Measurements from ENCODE around the gene RAP2B.

The RAP2B gene

GRCh38 chr3:153160451-153161137 is 1.4 kb upstream of the RAP2B start:
- peak in 50 of 51 donors; percentile 9 to 86 (median 52) for DNase-seq

DNA sequence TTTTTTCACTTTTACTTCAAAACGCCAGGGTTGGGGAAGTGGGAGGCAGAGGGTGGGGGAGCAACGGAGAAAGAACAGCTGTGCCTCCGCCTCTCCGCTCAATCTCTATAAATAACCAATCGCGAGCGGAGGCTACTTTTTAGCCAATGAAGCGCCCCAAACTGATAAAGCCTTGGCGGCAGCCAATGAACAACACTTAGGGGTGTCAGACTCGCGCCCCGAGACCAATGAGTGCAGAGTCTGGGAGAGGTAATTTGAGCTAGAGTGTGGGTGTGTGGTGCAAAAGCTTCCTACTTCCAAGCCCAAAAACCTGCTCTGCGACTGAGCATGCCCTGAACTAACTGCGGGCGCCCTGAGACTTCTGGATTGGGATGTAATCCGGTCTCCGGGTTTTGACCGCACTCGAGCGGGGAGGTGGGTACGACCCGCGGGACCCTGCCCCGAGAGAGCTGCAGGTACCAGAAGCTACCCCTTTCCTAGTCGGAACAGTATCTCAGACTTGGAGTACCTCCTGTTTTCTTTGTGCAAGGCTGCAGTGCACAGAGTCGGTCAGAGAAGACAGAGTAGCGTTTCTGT is 800 bp upstream of the RAP2B start:
- peak; percentile 35 to 95 (median 81) for DNase-seq

GRCh38 chr3:153162513-153163392 is 727 bp downstream of the RAP2B start:
- DNase-seq = peak in 40 of 51 donors; percentile 14 to 72 (median 43)

- DNase-seq = peak in 2 of 51 donors; percentile 41 to 56
Observed at GRCh38 chr3:153163393-153163724, 1.3 kb downstream of the RAP2B start.

GRCh38 chr3:153163756-153164550 is 1.9 kb downstream of the RAP2B start:
- peak in 1 of 51 donors; percentile 2 for DNase-seq

- DNase-seq = no peak
Observed at GRCh38 chr3:153165261-153165681, 3.2 kb downstream of the RAP2B start.

DNA sequence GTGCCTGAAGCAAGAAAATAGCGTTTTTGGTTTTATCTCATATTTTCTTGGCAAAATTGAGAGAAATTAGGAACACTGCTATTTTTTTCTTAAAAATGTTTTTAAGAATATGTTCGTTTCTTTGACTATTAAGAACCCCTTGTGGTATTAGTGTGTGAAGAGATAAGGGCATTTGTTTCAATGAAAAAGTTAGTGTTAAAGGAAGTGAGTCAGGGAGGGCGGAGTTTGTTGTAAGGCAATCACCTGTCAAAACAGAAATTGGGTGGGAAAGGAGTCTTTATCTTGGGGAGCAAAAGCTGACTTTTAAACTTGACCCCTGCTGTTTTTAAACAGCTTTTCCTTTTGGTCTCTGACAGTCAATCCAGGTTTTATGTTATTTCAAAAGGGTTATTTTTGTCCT is 4.2 kb downstream of the RAP2B start:
- no peak for DNase-seq

GRCh38 chr3:153166796-153167195 is 4.8 kb downstream of the RAP2B start:
- DNase-seq = no peak

- DNase-seq = no peak
Observed at GRCh38 chr3:153169793-153170383, 7.9 kb downstream of the RAP2B start.

- no peak for DNase-seq
Observed at GRCh38 chr3:153171256-153171655, 9.2 kb downstream of the RAP2B start.

DNA sequence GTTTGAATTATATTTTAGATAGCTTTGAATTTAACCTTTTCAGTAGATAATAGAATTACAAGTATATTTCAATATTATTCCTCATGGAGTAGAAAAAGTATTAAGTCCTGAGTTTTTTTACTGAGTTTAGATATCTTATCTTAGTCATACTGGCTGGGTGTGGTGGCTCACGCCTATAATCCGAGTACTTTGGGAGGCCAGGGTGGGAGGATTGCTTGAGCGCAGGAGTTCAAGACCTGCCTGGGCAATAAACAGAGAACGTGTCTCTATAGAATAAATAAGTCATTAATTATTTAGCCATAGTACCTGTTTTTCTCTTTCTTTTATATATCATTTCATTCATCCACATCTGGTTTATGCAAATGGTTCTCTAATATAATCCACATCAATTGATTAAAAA is 9.9 kb downstream of the RAP2B start:
- no peak for DNase-seq

DNA sequence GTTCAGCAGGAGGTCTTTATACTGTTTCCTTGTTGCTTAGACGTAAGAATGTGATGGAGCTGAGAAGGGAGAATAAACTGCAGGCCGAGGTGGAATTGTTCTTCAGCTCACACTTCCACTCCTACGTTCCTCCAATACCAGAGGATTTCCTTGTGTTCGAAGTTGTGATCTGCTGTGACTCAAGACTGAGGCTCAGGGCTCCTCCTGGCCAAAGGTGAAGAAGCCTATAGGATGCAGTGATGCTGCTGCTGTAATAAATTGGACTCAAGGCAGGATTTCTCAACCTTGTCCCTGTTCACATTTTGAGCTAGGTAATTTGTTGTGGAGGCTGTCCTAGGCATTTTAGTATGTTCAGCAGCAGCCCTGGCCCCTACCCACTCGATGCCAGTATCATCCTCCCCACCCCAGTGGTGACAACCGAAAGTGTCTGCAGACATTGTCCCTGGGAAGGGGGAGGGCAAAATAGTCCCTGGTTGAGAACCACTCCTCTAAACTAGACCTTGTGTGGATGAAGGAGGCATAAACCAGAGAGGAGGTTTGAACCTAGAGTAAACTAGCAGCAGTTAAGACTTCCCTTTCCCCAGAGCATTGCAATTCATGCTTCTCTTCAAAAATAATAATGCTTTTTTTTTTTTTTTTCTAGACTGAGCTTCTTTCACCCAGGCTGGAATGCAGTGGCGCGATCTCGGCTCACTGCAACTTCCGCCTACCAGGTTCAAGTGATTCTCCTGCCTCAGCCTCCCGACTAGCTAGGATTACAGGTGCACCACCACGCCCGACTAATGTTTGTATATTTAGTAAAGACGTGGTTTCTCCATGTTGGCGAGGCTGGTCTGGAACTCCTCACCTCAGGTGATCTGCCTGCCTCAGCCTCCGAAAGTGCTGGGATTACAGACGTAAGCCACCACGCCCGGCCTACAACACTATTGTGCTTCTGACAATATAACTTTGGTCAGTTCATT is 11.1 kb downstream of the RAP2B start:
- no peak for DNase-seq

- no peak for DNase-seq
Observed at GRCh38 chr3:153173758-153174516, 11.9 kb downstream of the RAP2B start.

DNA sequence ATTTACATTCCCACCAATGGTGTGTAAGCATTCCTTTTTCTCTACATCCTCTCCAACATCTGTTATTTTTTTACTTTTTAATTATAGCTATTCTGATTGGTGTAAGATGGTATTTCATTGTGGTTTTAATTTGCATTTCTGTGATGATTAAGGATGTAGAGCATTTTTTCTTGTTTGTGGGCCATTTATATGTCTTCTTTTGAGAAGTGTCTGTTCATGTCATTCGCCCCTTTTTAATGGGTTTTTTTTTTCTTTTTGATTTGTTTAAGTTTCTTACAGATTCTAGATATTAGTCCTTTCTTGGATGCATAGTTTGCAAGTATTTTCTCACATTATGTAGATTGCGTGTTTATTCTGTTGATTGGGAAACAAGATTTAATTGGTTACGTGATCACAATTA is 14.2 kb downstream of the RAP2B start:
- DNase-seq = no peak

DNA sequence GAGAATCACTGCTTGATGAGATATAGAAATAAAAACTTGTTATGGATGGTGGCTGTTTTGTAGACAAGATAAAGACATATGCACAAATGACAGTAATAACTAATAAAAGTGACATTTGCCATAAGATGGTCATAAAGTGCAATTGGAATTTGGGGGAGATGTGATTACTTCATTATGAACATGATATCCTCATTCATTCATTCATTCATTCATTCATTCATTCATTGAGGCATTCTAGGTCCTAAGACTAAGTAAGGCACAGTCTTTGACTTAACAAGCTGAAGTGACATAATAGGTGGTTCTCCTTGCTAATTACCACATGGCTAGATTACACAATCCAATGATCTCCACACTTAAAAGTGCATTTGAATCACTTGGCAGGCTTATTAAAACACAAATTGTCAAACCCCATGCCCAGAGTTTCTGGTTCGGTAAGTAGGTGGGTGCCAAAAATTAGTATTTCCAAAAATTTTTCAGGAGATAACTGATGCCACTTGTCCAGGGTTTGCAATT is 18.9 kb downstream of the RAP2B start:
- DNase-seq = no peak

- no peak for DNase-seq
Observed at GRCh38 chr3:153182501-153183293, 20.7 kb downstream of the RAP2B start.

DNA sequence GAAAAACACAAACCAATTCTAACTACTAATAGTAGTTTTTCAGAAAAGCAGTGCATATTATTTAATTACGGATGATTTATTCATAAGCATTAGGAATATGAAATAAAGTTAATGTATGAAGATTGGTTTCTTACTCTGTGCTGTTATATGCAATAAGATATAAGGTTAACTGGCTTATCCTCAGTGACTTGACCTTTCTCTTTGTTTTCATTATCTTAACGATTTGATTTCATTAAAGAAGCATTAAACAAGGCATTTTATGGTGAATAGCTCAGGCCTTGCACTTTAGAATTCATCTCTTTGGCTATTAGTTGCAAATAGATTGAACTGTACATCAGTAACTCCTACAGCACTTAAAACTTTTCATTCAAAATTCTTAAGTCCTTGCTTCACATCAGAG is 28.9 kb downstream of the RAP2B start:
- DNase-seq = no peak

- no peak for DNase-seq
Observed at GRCh38 chr3:153192327-153192726, 30.3 kb downstream of the RAP2B start.
